A549 treated with AZD9567 at 1 μM for 4 hours (cell line): ENCODE measurements around the gene YTHDF1. TPM values are rescaled to one million over a fixed set of nuclear protein-coding genes. Genes with fewer than 3 reads are reported as not detected.

Source experiments
- total RNA-seq: library from RNA; stranded (reverse); fragments of 200-300 nt; extraction: Qiagen RNA extraction; gene quantifications from 5 replicates; pipeline ENCODE4 v1.2.3, GENCODE V29; 2022; ENCODE audit not compliant: insufficient read depth

The YTHDF1 gene
- total RNA-seq = 46.6 to 51.1 TPM (median 47.0 TPM) in 5 replicates

GRCh38 chr20:63216041-63216848 lies at the start of gene YTHDF1:
Gene YTHDF1 (minus strand): TSS chr20:63216131. CDS start chr20:63215892, 239 bp downstream.

DNA sequence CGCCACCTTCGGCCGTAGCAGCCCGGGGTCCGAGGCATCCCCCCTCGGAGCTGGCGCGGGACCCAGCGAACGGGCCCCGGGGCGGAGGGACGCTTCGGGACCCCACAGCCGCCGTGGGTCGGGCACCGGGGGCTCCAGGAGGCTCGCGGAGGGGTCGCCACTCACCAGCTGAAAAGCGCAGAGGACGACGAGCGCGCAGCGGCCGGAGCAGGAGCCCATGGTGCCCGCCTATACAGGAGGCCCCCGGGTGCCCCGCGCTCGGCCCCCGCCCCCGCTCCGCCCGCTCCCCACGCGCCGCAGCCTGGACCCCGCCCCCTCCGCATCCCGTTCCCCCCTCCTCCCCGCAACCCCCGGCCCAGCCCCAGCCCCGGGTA lies 38.3 kb upstream of the YTHDF1 start, which contains the start of gene NKAIN4:
TSS of gene NKAIN4 (minus strand) at position 232 of the 374 bp plus-strand sequence. CDS start at position 219, 13 bp downstream.

GRCh38 chr20:63235399-63235983 lies 19.6 kb upstream of the YTHDF1 start, which contains the start of gene BIRC7:
Gene BIRC7 (plus strand): TSS chr20:63235905. CDS start chr20:63236097, 192 bp downstream.

Other genes with a start within 250 kb of the YTHDF1 start
- not detected in 5 replicates for gene BHLHE23, start 209.2 kb downstream of the YTHDF1 start, total RNA-seq
- 2.3 to 3.6 TPM (median 2.7 TPM) in 4 of 5 replicates, not detected in the other for gene BIRC7, start 19.8 kb upstream of the YTHDF1 start, total RNA-seq
- gene NKAIN4, start 38.3 kb upstream of the YTHDF1 start, total RNA-seq = 3.4 to 6.3 TPM (median 4.4 TPM) in 5 replicates
- 64.0 to 81.6 TPM (median 75.4 TPM) in 5 replicates for gene ARFGAP1, start 56.7 kb upstream of the YTHDF1 start, total RNA-seq
- gene COL20A1, start 77.1 kb upstream of the YTHDF1 start, total RNA-seq = 0.79 to 1.2 TPM (median 0.96 TPM) in 4 of 5 replicates, not detected in the other
- gene CHRNA4, start 145.2 kb upstream of the YTHDF1 start, total RNA-seq = 0.22 to 0.33 TPM (median 0.26 TPM) in 4 of 5 replicates, not detected in the other